Sigmoid colon (tissue), 4 donors: ENCODE results near the gene ZNF700.

Experiments used
- EP300 ChIP-seq, 4 donors: sonication (generic); formaldehyde crosslinking; IDR thresholded peaks; one replicate each; pipeline ENCODE4 v1.6.1; 2017; ENCODE audit warnings: antibody characterized with exemption in 4 of 4
- POLR2A ChIP-seq, 2 donors: fragments of 450-650 bp; IDR thresholded peaks; one replicate each; pipeline ENCODE4 v1.6.1; 2016; ENCODE audit warnings: antibody characterized with exemption in 2 of 2, mild to moderate bottlenecking in 2 of 2, moderate library complexity in 2 of 2
- TF ChIP-seq, protein P1 (sequence below), 4 experiments: fragments of 450-650 bp in 3 of 4; fragments of 200-600 bp in 1 of 4; IDR thresholded peaks; one replicate each; pipeline ENCODE4 v1.5.1; 2016 to 2019; ENCODE audit warnings: antibody characterized with exemption in 4 of 4, mild to moderate bottlenecking in 3 of 4, moderate library complexity in 2 of 4

DNA sequence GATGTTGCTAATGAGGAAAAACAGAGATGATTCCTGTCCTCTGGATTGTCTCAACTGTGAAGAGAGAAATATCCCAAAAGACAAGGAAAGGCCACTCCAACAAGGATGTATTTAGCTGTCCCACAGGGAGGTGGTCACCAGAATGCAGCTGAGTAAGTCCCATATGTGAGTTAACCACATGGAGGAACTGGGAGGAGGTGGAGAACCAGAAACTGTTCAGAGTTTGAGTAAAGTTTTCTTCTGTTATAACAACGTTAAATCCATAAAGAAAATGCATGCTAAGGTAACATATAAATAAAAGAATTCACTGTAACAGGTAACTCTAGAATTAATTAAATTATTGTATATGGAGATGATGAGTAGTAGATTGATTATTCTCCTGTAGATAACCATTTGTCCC is 45.3 kb downstream of the ZNF700 start:
- TF ChIP-seq EP300 (IDR thresholded peaks at IDR 0.05) (no peak), POLR2A (IDR thresholded peaks at IDR 0.05) (no peak)
- TF ChIP-seq, protein P1, sequence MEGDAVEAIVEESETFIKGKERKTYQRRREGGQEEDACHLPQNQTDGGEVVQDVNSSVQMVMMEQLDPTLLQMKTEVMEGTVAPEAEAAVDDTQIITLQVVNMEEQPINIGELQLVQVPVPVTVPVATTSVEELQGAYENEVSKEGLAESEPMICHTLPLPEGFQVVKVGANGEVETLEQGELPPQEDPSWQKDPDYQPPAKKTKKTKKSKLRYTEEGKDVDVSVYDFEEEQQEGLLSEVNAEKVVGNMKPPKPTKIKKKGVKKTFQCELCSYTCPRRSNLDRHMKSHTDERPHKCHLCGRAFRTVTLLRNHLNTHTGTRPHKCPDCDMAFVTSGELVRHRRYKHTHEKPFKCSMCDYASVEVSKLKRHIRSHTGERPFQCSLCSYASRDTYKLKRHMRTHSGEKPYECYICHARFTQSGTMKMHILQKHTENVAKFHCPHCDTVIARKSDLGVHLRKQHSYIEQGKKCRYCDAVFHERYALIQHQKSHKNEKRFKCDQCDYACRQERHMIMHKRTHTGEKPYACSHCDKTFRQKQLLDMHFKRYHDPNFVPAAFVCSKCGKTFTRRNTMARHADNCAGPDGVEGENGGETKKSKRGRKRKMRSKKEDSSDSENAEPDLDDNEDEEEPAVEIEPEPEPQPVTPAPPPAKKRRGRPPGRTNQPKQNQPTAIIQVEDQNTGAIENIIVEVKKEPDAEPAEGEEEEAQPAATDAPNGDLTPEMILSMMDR (IDR thresholded peaks at IDR 0.05), result no peak
